AG04450 (cell line): ENCODE measurements around the gene XPNPEP2. TPM values are rescaled to one million over a fixed set of nuclear protein-coding genes. Genes with fewer than 3 reads are reported as not detected.

Experiments
- CTCF ChIA-PET: fragments of 300-600, 350-600 bp; formaldehyde crosslinking; extraction: SDS; loops from one replicate; lab custom pipeline; 2022; ENCODE audit warnings: antibody characterized with exemption, inconsistent platforms; lab: Charles Lee
- POLR2A ChIA-PET: fragments of 350-600 bp; formaldehyde crosslinking; extraction: SDS; loops from one replicate; lab custom pipeline; 2021; ENCODE audit warnings: antibody characterized with exemption, inconsistent platforms; lab: Yijun Ruan, JAX
- DNase-seq: peaks from one replicate; pipeline ENCODE4 v3.0.0-alpha.2; 2011; ENCODE audit warnings: low read depth, low spot score
- H3K27ac ChIP-seq: one replicate; pipeline ENCODE4 v1.5.1; 2012; ENCODE audit warnings: low read depth, low read length, control low read depth
- H3K27me3 ChIP-seq: one replicate; pipeline ENCODE4 v1.6.0; 2012; ENCODE audit warnings: low read length; ENCODE audit not compliant: control insufficient read depth, insufficient read depth
- H3K4me3 ChIP-seq: 2 replicates; pipeline ENCODE4 v1.5.1; 2011; ENCODE audit warnings: mild to moderate bottlenecking, low read depth, low read length, control low read depth
- H3K9me3 ChIP-seq: 2 replicates; pipeline ENCODE4 v1.5.1; 2012; ENCODE audit warnings: low read length; ENCODE audit not compliant: control insufficient read depth, insufficient read depth
- polyA plus RNA-seq: library from polyadenylated mRNA; depleted of rRNA; stranded (reverse); fragments of >200 nt; gene quantifications from 2 replicates; pipeline ENCODE4 v1.2.3, GENCODE V29; 2011
- TF ChIP-seq, protein P1 (sequence below): IDR thresholded peaks from 2 replicates; pipeline ENCODE4 v1.5.1; 2011; ENCODE audit warnings: low read depth, low read length, control low read depth, inconsistent platforms

The XPNPEP2 gene
- polyA plus RNA-seq, 1 experiment: 0.45 TPM

DNA sequence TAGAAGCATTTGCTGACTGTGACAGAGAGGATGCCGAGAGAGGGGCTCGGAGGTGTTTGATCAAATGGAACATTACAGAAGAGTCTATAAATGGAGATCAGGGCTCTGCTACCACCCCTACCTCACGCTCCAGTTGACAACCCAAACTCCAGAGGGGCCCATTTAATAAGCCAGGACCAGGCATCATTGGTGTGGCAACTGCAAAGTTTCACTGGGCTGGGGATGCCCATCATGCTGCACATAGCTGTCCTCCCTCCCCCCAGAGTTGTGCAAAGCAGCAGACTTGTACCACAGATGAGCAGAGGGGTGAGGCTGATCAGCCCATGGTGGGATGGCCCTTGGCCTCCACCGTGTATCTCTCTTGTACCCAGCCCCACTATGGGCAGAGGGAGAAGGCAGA lies 38.2 kb upstream of the XPNPEP2 start:
- DNase-seq: no peak
- Histone ChIP-seq H3K27ac (no peak overlapping the region), H3K4me3 (no peak overlapping the region), H3K9me3 (no peaks in the 10 kb centered on the region), H3K27me3 (peaks cover 3% of the 10 kb centered on the region)
- CTCF ChIA-PET: no interaction called here
- POLR2A ChIA-PET: no interaction called here
- TF ChIP-seq, protein P1, sequence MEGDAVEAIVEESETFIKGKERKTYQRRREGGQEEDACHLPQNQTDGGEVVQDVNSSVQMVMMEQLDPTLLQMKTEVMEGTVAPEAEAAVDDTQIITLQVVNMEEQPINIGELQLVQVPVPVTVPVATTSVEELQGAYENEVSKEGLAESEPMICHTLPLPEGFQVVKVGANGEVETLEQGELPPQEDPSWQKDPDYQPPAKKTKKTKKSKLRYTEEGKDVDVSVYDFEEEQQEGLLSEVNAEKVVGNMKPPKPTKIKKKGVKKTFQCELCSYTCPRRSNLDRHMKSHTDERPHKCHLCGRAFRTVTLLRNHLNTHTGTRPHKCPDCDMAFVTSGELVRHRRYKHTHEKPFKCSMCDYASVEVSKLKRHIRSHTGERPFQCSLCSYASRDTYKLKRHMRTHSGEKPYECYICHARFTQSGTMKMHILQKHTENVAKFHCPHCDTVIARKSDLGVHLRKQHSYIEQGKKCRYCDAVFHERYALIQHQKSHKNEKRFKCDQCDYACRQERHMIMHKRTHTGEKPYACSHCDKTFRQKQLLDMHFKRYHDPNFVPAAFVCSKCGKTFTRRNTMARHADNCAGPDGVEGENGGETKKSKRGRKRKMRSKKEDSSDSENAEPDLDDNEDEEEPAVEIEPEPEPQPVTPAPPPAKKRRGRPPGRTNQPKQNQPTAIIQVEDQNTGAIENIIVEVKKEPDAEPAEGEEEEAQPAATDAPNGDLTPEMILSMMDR: no peak

GRCh38 chrX:129701624-129702069 lies 37.1 kb upstream of the XPNPEP2 start:
- Histone ChIP-seq H3K4me3 (no peak overlapping the region), H3K27ac (no peak overlapping the region), H3K27me3 (peaks cover 3% of the 10 kb centered on the region), H3K9me3 (no peaks in the 10 kb centered on the region)
- DNase-seq: no peak
- ChIA-PET POLR2A (no interaction called here), CTCF (interaction anchor here (1.3 kb wide), 1 partner anchor 24 kb away, joined by 3 read pairs; no protein-coding TSS in a partner anchor)
- TF ChIP-seq, protein P1: no peak

GRCh38 chrX:129704491-129704890 lies 34.3 kb upstream of the XPNPEP2 start:
- H3K9me3 ChIP-seq: no peaks in the 10 kb centered on the region
- no peak overlapping the region for H3K27ac ChIP-seq
- ChIA-PET CTCF (no interaction called here), POLR2A (no interaction called here)
- no peak overlapping the region for H3K4me3 ChIP-seq
- peaks cover 6% of the 10 kb centered on the region for H3K27me3 ChIP-seq
- DNase-seq: no peak
- TF ChIP-seq, protein P1: no peak

- H3K4me3 ChIP-seq: no peak overlapping the region
- H3K27ac ChIP-seq: no peak overlapping the region
- H3K9me3 ChIP-seq: no peaks in the 10 kb centered on the region
- ChIA-PET POLR2A (no interaction called here), CTCF (no interaction called here)
- H3K27me3 ChIP-seq: peaks cover 2% of the 10 kb centered on the region
- DNase-seq: no peak
- TF ChIP-seq, protein P1: no peak
Measured at GRCh38 chrX:129705377-129705925, 33.3 kb upstream of the XPNPEP2 start.

GRCh38 chrX:129705988-129706387 lies 32.8 kb upstream of the XPNPEP2 start:
- ChIA-PET POLR2A (no interaction called here), CTCF (no interaction called here)
- H3K27ac ChIP-seq: no peak overlapping the region
- DNase-seq: no peak
- H3K9me3 ChIP-seq: no peaks in the 10 kb centered on the region
- H3K27me3 ChIP-seq: peaks cover 2% of the 10 kb centered on the region
- TF ChIP-seq, protein P1: no peak
- no peak overlapping the region for H3K4me3 ChIP-seq
